22Rv1 (cell line): Measurements from ENCODE around the gene ESYT2.

Experiments used
- CTCF ChIP-seq: fragments of 450-650 bp; IDR thresholded peaks from 2 replicates; pipeline ENCODE4 v1.5.1; 2017; ENCODE audit warnings: mild to moderate bottlenecking
- ZFX ChIP-seq: fragments of 450-650 bp; IDR thresholded peaks from 2 replicates; pipeline ENCODE4 v1.6.1; 2017; ENCODE audit warnings: antibody characterized with exemption, borderline replicate concordance

- no peak for TF ChIP-seq CTCF
- TF ChIP-seq ZFX: no peak
These were observed 93.4 kb downstream of the ESYT2 start for GRCh38 chr7:158735935-158736334.
